Smooth muscle cell (in vitro differentiated cells): ENCODE results near the gene DDTL. TPM values are rescaled to one million over a fixed set of nuclear protein-coding genes. Genes with fewer than 3 reads are reported as not detected.
"Not testable (repeated sequence)": the region's sequence is repeated elsewhere in the genome, so short reads cannot be mapped to it uniquely, and the experiment has no call there.

Experiments
- DNase-seq: peaks from one replicate; lab custom pipeline; 2025; ENCODE audit not compliant: unreplicated experiment; lab: John Stamatoyannopoulos, UW
- H2AFZ ChIP-seq: fragments of 200-600 bp; sonication (generic); 2 replicates; pipeline ENCODE4 v1.6.0; 2016; ENCODE audit warnings: antibody characterized with exemption, low read depth, mild to moderate bottlenecking
- H3F3A ChIP-seq: fragments of 200-600 bp; sonication (generic); 2 replicates; pipeline ENCODE4 v1.6.0; 2017; ENCODE audit warnings: antibody characterized with exemption, low read depth
- H3K27ac ChIP-seq: fragments of 200-600 bp; sonication (generic); 2 replicates; pipeline ENCODE4 v1.5.1; 2016; ENCODE audit warnings: low read depth, mild to moderate bottlenecking
- H3K27me3 ChIP-seq: fragments of 200-600 bp; sonication (generic); 2 replicates; pipeline ENCODE4 v1.6.1; 2016; ENCODE audit warnings: low read depth, mild to moderate bottlenecking
- H3K36me3 ChIP-seq: fragments of 200-600 bp; sonication (generic); 2 replicates; pipeline ENCODE4 v1.5.1; 2016; ENCODE audit warnings: low read depth
- H3K4me1 ChIP-seq: fragments of 200-600 bp; sonication (generic); 2 replicates; pipeline ENCODE4 v1.5.1; 2016; ENCODE audit warnings: low read depth
- H3K4me2 ChIP-seq: fragments of 200-600 bp; sonication (generic); 2 replicates; pipeline ENCODE4 v1.6.0; 2016; ENCODE audit warnings: mild to moderate bottlenecking
- H3K4me3 ChIP-seq: fragments of 200-600 bp; sonication (generic); 2 replicates; pipeline ENCODE4 v1.5.1; 2016; ENCODE audit warnings: mild to moderate bottlenecking
- H3K79me2 ChIP-seq: fragments of 200-600 bp; sonication (generic); 2 replicates; pipeline ENCODE4 v1.6.0; 2016; ENCODE audit warnings: low read depth, mild to moderate bottlenecking
- H3K9ac ChIP-seq: fragments of 200-600 bp; sonication (generic); 2 replicates; pipeline ENCODE4 v1.6.0; 2016; ENCODE audit warnings: low read depth
- H3K9me3 ChIP-seq: fragments of 200-600 bp; sonication (generic); replicated peaks from 2 replicates; pipeline ENCODE4 v1.5.1; 2016; ENCODE audit warnings: low read depth
- H4K20me1 ChIP-seq: fragments of 200-600 bp; sonication (generic); 2 replicates; pipeline ENCODE4 v1.6.0; 2016; ENCODE audit warnings: low read depth
- CTCF ChIP-seq: fragments of 200-600 bp; sonication (generic); IDR thresholded peaks from 2 replicates; pipeline ENCODE4 v1.5.1; 2017; ENCODE audit warnings: borderline replicate concordance, mild to moderate bottlenecking, antibody characterized with exemption; ENCODE audit not compliant: insufficient read depth, poor library complexity, severe bottlenecking
- WGBS: methylation state at CpG from one replicate; pipeline ENCODE4 v1.1.7; 2016; ENCODE audit warnings: low lambda C conversion rate; 5-methylcytosine and 5-hydroxymethylcytosine counted together
- polyA plus RNA-seq: library from polyadenylated mRNA; unstranded; fragments of >200 nt; fragmentation: Nextera tagmentation; extraction: Ambion mirVana; gene quantifications from 2 replicates; pipeline ENCODE4 v1.2.1, GENCODE V29; 2016
- total RNA-seq: library from RNA; depleted of rRNA; stranded (reverse); fragments of >200 nt; gene quantifications from 2 replicates; pipeline ENCODE4 v1.2.3, GENCODE V29; 2014

DDTL gene
- total RNA-seq (not detected in 2 replicates), polyA plus RNA-seq (0.24 and 1.2 TPM in 2 replicates)

- H3K27me3 ChIP-seq, H3K9ac ChIP-seq, H3K4me2 ChIP-seq, H3K36me3 ChIP-seq, H3K27ac ChIP-seq, H2AFZ ChIP-seq, H3K9me3 ChIP-seq, H3F3A ChIP-seq, H3K79me2 ChIP-seq, DNase-seq, H3K4me3 ChIP-seq, H3K4me1 ChIP-seq, H4K20me1 ChIP-seq: not testable (repeated sequence)
- WGBS = no CpG with 5 or more reads among the region's 30 CpGs
Measured at GRCh38 chr22:23966568-23966967, at the start of gene DDTL. Gene DDTL (plus strand): TSS chr22:23966888. CDS start chr22:23966915, 27 bp downstream.

GRCh38 chr22:23920267-23920611 is 46.4 kb upstream of the DDTL start:
- not testable (repeated sequence) for H3K4me1 ChIP-seq, H4K20me1 ChIP-seq, H3K36me3 ChIP-seq, H3K4me2 ChIP-seq, H2AFZ ChIP-seq, H3K9me3 ChIP-seq, H3F3A ChIP-seq, H3K79me2 ChIP-seq, H3K9ac ChIP-seq, H3K27me3 ChIP-seq, H3K4me3 ChIP-seq, DNase-seq
- WGBS = 100% methylated on average over 1 of the region's 1 CpG
- H3K27ac ChIP-seq = peak overlapping the region; percentile 82

GRCh38 chr22:23921586-23922201 is 45.0 kb upstream of the DDTL start:
- H3K4me2 ChIP-seq, H2AFZ ChIP-seq, H3K27me3 ChIP-seq, H3K4me3 ChIP-seq, H3F3A ChIP-seq, H3K79me2 ChIP-seq, H3K36me3 ChIP-seq, DNase-seq, H3K9me3 ChIP-seq, H3K4me1 ChIP-seq, H3K9ac ChIP-seq, H4K20me1 ChIP-seq: not testable (repeated sequence)
- 83% methylated on average over 13 of the region's 13 CpGs for WGBS
- peak overlapping the region; percentile 50 for H3K27ac ChIP-seq

- Histone ChIP-seq H3K79me2 (no peaks in the 10 kb centered on the region), H4K20me1 (no peaks in the 10 kb centered on the region), H3K4me2 (no peak overlapping the region), H3K27me3 (no peaks in the 10 kb centered on the region), H3K36me3 (peaks cover 5% of the 10 kb centered on the region), H3F3A (no peaks in the 10 kb centered on the region), H3K4me1 (no peaks in the 10 kb centered on the region), H3K27ac (no peak overlapping the region), H2AFZ (no peak overlapping the region), H3K9me3 (no peaks in the 10 kb centered on the region), H3K9ac (no peak overlapping the region), H3K4me3 (no peak overlapping the region)
- WGBS = 98% methylated on average over 2 of the region's 2 CpGs
- no peak for DNase-seq
- no peak for TF ChIP-seq CTCF
Measured at GRCh38 chr22:23922921-23923320, 43.8 kb upstream of the DDTL start.

GRCh38 chr22:23925020-23925606 is 41.6 kb upstream of the DDTL start:
- H3K27ac ChIP-seq = no peak overlapping the region
- H3K9me3 ChIP-seq = no peaks in the 10 kb centered on the region
- WGBS = 81% methylated on average over 6 of the region's 6 CpGs
- DNase-seq = no peak
- no peak overlapping the region for H3K9ac ChIP-seq
- H3F3A ChIP-seq = no peaks in the 10 kb centered on the region
- peaks cover 2% of the 10 kb centered on the region for H3K79me2 ChIP-seq
- peaks cover 5% of the 10 kb centered on the region for H3K36me3 ChIP-seq
- no peak for TF ChIP-seq CTCF
- no peaks in the 10 kb centered on the region for H3K27me3 ChIP-seq
- H2AFZ ChIP-seq = no peak overlapping the region
- no peaks in the 10 kb centered on the region for H3K4me1 ChIP-seq
- H4K20me1 ChIP-seq = peaks cover 5% of the 10 kb centered on the region
- H3K4me2 ChIP-seq = no peak overlapping the region
- no peak overlapping the region for H3K4me3 ChIP-seq
